H4 (cell line): ENCODE results near the gene GRM7. TPM values are rescaled to one million over a fixed set of nuclear protein-coding genes. Genes with fewer than 3 reads are reported as not detected.
A peak's percentile ranks its signal among the peaks of the same experiment; 100 is the strongest.
"Not testable (repeated sequence)": the region's sequence is repeated elsewhere in the genome, so short reads cannot be mapped to it uniquely, and the experiment has no call there.

Experiments used
- DNase-seq: peaks from one replicate; pipeline ENCODE4 v3.0.0-alpha.2; 2015; ENCODE audit warnings: low spot score
- total RNA-seq: library from RNA; depleted of rRNA; stranded (reverse); fragments of >200 nt; shearing (Covaris generic); gene quantifications from 2 replicates; pipeline ENCODE4 v1.2.3, GENCODE V29; 2014; rRNA removed

Gene GRM7
- total RNA-seq: not detected in 2 replicates

DNA sequence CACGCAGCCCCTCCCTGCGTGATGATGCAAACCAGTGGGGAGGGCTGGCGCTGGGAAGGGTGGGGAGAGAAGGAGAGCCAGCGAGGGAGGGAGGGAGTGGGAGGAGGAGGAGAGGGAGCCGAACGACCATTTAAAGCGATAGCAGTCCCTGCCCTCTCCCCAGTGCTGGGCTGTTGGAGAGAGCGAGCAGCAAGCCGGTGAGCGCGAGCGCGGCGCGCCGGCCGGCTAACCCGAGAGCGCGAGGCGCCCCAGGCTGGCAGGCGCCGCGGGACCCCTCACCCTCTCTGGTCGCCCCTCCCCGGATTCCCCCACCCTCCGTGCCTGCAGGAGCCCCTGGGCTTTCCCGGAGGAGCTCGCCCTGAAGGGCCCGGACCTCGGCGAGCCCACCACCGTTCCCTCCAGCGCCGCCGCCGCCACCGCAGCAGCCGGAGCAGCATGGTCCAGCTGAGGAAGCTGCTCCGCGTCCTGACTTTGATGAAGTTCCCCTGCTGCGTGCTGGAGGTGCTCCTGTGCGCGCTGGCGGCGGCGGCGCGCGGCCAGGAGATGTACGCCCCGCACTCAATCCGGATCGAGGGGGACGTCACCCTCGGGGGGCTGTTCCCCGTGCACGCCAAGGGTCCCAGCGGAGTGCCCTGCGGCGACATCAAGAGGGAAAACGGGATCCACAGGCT is at the start of gene GRM7:
GRM7 (plus strand) TSS at position 162 of the 671 bp plus-strand sequence.
- DNase-seq: no peak

DNA sequence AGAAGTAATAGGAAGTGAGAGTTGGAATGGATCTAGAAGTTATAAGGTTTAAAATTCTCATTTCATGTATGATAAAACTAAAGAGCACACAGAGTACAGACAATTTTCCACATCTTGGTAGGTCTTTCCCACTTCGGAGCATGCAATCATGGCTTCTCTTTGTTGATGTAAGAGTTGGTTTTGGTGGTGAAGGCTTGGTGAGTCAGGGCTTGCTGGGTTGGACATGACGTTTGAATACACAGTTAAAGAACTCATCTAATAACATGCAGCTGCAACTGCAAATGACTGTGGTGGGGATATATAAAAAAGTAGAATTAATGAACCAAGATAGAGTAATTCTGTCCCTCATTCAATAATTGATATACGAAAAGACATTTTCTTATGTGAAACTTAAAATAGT is 39.5 kb upstream of the GRM7 start:
- DNase-seq: peak; percentile 26

DNA sequence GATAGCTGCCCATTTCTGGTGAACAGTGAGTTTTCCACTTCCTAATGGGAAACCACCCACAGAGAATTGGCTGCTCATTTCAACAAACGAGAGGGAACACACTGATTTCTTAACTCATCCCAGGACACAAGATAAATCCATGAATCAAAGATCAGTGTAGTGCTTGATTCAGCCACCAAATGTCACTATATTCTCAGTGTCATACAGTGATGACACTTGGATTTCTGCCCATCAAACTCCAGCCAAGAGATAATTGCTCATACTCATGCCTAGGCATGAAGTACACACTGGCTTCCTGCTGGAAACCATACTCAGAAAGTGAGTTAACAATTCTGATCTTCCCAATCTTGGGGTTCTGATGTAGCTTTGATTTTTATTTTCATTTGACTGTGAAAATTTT is 35.4 kb upstream of the GRM7 start:
- DNase-seq: no peak

DNA sequence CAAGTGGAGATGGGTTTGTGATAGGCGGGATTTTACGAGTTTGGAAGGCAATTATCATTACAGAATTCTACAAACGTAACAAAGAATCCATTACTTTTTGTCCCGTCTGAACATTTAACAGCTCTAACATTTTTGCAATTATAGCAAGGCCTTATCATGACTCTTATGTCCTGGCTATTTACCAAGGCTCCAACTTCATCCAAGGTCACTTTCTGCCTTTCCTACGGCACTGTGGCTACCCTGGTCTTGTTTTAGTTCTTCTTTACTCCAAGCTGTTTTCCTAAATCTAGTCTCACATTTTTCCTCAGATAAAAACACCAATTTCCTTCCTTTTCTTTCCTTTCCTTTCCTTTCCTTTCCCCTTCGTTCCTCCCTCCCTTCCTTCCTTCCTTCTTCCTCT is 33.5 kb upstream of the GRM7 start:
- no peak for DNase-seq

DNA sequence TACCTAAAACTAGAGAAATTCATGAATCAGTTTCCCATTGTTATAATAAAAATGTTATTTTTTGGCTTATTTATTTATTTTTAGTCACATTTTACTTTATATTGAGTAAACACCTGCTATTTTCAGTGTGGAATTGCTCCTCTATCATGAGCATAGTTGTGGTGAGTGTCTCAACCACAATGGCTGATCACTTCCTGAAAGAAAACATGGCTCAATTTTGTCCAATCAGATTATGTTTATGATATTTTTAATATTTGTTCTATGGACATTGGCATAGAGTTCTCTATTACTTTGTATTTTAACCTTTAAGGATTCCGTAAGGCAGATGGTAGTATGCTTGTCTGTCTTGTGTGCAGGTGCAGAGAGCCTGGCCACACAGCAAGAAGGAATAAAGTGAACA is 16.2 kb upstream of the GRM7 start:
- no peak for DNase-seq

DNA sequence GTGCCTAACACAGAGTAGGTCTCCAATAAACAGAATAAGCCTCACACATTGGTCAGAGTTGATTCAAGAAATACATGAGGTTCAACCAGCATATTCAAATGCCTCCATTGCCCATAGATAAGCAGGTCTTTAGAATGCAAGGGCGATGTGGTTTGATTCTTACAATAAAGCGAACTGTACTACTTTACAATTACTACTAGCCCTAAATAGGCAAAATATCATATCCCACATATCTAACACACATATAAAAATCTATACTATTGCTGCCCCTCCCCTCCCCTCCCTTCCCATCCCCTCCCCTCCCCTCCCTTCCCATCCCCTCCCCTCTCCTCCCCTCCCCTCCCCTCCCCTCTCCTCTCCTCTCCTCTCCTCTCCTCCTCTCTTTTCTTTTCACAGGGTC is 6.7 kb upstream of the GRM7 start:
- DNase-seq: no peak

DNA sequence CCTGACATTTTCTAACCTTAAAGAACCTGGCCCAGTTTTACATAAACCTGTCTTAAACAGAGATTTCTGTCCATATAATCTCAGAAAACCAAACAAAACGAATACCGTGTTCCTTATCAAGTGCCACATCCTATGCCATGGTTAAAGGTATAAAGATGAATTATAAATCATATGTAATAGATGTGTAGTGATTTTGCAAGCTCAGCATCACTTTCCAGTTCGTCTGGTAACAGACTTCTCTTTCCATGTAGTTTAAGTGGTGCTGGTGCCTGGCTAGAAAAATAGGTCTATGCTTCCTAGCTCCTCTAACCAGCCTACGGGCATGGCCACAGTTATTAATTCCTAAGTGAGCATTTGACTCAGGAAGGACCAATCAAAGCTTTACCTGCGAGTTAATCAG is 3.4 kb upstream of the GRM7 start:
- no peak for DNase-seq

DNA sequence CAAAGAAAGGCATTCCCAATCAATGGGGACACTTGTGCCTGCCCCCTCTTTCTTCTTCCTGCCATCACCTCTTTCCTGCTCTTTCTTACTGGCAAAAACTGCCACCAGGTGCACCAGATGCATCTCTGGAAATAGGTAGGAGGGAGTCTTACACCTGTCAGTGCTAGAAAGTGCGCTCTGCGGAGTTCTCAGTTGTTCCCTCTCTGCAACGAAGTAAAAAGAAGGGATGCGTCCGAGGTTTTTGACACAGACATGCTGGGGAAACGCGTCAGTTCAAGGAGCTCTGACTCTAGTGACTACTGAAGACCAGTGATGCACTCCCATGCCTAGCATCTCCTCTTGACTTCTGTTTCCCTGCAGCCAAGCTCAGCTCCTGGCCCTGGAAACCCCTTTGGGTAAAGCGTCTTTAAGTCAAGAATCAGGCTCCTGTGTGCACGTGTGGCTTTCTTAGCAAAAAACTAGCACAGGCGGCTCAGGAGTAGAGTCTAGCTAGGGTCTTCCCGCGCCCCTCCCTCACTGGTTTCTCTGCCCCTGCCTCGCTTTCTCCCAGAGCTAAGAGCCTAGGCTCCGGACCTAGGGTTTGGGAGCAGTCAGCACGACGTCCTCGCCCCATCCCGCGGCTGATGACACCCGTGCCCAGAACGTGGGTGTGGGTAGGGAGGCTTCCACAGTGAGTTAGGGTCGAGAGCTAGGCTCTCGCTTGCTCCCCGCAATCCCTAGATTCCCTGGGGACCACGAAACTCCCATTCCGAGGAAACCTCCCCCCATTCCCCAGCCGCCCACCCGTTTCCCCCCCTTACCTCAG is 564 bp upstream of the GRM7 start:
- DNase-seq: no peak

DNA sequence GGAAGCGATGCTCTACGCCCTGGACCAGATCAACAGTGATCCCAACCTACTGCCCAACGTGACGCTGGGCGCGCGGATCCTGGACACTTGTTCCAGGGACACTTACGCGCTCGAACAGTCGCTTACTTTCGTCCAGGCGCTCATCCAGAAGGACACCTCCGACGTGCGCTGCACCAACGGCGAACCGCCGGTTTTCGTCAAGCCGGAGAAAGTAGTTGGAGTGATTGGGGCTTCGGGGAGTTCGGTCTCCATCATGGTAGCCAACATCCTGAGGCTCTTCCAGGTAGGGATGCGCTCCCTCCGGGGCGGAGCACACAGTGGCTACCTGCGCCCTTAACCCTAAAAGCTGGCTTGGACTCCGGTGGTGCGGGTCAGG is 698 bp downstream of the GRM7 start:
- no peak for DNase-seq

DNA sequence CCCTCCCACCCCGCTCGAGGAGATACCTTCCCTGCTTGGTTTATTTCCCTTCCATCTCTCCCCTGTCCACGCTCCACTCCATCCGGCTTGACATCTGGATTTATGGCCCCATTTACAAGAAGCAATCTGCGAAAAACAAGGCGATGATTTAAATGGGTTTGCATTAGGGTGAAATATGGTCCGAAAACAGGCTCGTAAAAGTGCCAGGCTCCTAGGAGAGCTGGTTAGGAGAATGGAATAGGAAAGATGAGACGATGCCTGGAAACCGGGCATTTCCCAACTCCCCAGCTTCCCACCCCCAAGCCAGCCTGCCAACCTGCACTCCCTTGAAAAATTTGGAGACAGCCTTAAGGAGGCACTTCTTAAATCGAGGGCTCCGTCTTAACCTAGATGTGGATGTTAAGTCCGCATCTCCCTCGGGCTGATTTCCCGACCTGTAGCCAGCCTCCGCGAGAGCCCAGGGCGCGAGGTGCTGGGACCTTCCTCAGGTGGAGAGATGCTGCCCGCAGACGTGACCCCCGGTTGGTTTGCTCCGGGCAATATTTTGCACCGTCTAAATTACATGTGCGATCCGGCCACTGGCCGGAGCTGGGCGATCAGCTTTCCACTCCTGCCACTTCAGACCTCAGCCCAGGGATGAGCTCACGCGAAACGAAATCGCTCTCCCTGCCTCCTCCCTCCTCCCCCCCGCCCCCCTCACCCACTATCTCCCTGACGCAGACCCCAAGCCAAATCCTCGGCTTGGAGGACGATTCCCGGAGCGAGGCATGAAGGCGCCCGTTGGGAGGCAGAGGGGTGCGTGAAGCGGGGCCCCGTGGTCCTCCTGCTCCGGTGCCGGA is 1.3 kb downstream of the GRM7 start:
- DNase-seq: no peak

DNA sequence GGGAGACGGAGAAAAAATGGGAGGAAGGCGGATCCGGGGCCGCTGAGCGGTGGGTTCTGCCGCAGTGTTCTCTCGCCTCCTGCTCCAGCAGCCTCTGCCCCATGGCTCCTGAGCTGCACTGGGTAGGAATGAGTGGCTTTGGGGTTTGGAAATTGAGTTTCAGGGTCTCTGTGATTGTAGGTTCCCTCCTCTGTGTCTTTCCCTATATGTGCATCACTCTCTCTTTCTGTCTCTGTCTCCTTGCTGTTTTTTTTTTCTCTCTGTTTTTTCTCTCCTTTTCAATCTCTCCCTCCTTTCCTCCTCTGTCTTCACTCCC is 1.9 kb downstream of the GRM7 start:
- no peak for DNase-seq

DNA sequence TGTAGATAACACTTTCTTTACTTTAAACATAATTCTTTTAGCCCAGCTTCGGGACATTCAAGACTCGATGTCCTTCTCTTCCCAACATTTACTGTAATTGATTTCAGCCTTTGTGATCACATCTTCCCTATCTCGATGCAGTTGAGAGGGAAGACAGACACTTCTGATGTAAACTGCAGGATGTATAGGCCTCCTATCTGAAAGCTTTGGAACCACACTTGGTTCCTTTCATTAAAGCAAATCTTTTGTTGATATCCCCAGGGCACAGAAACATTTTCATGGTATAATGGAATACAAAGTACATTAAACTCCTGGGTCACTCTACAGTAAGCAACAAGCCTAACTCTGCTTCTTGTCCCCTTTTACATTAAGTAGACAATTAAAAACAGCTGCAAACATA is 6.4 kb downstream of the GRM7 start:
- DNase-seq: no peak

DNA sequence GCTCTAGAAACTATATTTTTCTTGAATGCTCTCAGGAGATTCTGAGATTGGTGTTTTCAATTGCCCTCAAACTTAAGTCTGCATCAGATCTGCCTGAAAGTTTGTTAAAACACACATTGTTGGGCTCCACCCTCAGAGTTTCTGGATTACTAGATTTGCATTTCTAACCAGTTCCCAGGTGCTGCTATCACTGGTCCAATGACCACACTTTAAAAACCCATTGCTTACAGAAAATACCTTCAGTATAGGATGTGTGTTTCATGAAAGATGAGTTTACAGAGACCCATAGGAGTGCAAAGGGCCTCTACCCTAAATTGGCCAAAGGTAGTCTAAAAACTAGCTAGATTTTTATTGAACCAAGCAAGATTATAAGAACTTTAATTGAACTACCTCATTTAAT is 17.8 kb downstream of the GRM7 start:
- DNase-seq: no peak

DNA sequence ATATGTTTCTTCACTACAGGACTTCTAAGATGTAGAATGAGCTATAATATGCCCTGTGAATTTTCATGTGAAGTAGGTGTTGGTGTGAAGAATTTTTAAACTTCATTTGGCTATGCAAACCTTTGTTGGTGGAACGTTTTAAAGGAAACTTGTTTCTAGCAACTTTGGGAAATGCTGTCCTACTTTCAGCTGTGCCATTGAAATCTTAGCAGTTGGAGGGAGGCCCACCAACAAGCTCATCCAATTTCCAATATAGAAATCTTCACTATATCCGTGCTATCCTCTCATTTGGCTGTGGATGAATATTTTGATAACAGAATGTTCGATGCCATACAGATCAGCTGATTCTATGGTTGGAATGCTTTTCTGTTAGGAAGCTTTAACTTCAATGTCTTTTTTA is 51.3 kb downstream of the GRM7 start:
- DNase-seq: no peak

DNA sequence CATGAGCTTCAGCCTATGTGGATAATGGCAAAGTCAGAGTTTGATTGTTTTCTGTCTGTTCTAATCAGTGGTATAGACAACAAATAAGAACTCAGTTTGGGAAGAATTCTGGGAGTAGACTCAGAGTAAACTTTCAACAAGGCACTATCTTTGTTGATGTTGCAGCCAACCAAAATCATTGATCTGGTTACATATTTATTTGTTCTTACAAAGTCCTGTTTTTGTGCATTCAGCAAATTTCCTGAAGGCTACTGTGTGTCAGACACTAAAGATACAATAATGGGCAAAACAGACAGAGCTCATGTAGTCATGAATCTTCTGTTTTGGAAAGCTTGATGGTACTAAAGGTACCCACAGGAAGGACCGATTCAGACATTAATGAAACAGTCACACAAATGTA is 55.0 kb downstream of the GRM7 start:
- DNase-seq: no peak

DNA sequence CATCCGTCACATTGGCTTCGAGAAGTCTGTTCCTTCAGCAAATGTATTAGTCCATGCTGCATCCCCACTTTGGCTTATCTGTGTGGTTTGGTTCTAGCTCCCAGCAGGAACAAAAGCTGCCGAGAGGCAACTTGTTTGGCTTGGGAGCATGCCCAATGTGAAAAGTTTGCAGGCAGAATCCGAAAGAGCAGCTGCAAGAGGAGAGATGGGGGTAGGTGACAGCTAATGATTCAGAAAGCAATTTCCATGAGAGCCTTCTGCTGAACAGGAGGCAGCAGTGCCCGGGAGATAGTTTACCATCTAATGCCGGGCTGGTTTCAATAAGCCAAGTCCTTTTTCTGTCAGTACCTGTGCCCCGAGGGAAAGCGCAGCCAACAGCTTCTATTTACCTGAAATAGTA is 60.2 kb downstream of the GRM7 start:
- peak; percentile 3 for DNase-seq

DNA sequence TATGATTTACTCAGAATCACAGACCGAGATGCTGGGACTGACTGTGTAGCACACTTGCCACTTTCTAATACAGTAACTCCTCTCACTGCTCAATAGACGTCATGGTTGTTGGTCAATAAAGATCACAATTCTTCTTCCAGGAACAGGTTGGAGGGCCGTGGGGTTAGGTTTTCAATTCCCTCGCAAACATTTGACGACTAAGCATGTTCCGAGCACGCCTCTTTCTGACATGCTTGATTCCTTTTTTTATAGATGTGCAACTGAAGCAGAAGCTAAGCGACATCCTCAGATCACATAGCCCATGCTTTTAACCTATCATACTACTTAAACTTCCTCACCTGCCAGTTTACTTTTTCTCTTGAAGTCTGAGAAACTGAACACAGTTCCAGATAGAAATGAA is 61.0 kb downstream of the GRM7 start:
- DNase-seq: no peak

DNA sequence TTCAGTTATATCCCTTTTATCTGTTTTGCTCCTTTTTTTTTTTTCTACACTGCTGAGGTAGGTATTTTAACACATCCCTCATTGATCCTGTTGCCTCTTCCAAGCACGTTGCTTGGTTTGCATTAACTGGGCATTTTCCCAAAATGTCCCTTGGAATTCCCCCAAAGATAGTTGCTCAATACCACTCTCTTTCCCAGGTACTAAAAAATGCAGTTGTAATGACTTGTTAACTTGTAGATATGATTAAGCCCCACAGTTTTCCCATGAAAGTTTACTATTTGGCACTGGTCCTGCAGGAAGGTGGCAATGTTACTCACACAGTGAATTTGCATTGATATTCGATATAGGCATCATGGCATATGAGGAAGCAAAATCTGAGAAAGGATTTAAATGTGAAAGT is 67.1 kb downstream of the GRM7 start:
- DNase-seq: no peak

DNA sequence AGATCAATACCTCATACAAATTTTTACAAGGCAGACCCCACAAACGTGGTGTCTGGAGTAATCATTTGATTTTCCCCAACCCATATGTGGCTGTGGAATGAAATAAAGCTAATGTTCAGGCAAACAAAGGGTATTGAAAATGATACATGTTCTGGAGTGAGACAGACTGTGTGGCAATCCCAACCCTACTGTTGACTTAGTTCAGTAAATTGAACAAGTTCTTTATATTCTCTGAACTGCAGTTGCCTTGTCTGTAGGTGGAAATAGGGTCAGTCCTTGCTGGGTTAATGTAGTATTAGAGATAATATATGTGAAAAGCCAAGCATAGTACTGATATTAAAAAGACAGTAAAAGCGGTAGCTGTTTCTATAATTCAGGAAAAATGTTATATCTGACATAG is 69.0 kb downstream of the GRM7 start:
- no peak for DNase-seq

DNA sequence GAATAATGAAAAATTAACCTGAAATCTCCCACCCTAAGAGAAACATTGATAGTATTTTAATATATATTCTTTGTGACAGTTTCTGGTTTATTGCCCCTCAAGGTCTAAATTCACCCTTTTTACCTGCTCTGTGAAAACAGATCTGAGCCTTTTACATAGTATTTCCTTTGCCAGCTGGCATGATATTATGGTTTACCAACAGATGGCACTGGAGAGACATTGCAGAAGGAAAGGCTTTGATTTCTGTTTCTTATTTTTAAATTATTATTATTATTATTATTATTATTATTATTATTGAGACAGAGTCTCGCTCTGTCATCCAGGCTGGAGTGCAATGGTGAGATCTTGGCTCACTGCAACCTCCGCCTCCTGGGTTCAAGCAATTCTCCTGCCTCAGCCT is 74.5 kb downstream of the GRM7 start:
- not testable (repeated sequence) for DNase-seq

DNA sequence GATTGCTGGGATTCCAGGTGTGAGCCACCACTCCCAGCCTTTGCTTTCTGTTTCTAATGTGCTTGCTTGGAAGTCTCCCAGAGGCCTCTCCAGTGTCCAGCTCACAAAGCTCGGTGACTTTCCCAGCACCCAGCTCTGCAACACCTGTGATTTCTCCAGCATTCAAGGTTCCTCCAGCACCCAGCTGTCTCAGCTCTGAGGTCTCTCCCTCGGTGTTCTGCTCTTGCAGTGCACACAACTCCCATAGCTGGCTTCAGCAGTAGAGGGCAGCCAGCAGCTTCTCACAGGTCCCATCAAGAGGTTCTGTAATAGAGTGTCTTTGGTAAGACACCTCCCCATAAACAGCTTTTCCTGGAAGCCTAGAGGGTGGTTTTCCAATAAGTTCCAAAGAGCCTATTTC is 75.1 kb downstream of the GRM7 start:
- DNase-seq: no peak

DNA sequence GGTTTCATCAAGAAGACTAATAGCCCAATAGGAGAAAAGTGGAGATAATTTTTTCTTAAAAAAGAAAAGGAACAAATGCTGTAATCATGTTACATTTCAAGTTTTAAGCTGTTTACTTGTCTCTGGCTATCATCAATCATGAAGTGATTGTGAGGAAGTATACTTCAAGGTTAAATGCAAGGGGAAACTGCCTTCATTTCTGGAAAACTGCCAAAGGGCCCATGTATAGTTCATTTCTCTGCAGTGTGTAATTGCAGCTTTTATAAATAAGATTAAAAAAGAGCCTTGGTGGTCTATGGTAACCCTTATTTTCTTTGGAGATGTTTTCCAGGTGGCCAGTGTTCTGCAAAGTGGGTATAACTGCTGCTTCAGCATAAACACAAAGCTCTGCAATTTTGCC is 101.9 kb downstream of the GRM7 start:
- DNase-seq: no peak

DNA sequence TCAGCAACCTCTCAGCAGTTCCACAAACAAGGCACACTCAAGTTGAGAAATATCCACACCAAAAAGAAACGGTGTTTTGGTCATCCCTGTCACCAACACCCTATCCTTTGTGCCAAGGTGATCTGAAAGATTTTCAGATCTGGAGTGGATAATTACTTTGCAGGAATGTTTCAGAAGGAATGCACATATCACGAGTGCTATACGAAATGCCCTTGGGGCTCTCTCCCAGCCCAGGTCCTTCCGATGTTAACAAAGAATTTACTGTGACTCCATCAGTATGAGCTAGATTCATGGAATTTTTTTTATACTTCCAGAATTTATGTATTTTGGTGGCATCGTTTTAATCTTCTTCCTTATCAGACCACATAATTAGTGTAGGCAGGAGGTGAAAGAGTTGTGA is 105.0 kb downstream of the GRM7 start:
- DNase-seq: no peak
